Kasumi-1 (cell line): Measurements from ENCODE around the gene ADAMTS2.

Experiments used
- DNase-seq, 2 experiments: peaks; one replicate each; lab custom pipeline; 2025; lab: John Stamatoyannopoulos, UW

ADAMTS2 gene

DNA sequence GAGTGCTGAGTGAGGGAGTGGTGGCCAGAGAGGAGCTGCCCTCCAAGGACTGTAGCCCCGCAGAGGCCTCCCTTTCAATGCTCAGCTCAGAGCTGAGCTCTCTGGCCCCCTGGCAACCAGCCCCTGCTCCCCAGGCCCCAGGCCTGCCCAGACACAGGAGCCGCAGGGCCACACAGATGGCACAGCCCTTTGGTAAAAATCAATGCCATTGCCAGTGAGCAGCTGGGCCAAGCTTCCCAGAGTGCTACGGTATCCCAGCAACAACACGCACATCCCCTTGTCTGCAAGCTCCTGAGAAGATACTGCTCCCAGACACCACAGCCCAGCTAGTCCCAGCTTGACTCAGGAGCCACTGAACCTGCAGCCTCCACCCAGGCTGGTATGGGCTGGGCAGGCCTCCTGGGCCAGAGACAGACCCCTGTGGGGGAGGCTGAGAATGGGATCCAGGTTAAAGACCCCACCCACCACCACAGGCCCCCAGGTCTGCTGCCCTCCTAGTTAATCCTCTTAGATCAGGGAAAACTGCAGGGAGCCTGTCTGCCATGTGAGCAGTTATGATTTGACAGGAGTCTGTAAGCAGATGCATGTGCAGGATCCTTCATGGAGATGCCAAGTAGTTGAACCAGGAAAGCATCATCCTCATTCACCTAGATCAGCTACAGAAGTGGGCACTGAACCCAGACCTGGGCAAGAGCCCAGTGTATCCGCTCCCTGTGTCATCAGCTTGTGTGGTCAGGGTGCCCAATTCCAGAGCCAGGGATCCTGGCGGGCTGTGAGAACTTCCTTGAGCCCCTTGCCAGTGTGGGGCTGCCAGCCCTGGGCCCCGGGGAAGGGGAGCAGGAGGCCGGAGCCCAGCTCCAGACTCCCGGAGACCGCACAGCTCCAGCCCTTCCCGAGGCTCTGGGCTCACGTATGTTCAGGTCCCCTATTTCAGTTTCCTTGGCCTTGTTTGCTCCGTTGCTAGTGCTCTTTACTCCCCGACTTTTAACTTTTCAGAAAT is 26.7 kb upstream of the ADAMTS2 start:
- DNase-seq: no peak

DNA sequence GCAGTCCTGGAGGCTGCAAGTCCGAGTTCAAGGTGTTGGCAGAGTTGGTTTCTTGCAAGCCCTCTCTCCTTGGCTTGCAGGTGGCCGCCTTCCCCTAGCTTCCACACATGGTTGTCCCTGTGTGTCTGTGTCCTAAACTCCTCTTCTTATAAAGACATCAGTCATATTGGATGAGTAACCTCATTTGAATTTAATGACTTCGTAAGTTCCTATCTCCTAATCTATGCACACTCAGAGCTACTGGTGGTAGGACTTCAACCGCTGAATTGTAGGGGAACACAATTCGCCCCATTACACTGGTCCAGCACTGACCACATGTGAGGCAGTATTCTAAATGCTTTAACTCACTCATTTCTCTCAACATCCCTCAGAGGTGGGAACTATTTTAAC is 25.9 kb upstream of the ADAMTS2 start:
- DNase-seq: no peak

DNA sequence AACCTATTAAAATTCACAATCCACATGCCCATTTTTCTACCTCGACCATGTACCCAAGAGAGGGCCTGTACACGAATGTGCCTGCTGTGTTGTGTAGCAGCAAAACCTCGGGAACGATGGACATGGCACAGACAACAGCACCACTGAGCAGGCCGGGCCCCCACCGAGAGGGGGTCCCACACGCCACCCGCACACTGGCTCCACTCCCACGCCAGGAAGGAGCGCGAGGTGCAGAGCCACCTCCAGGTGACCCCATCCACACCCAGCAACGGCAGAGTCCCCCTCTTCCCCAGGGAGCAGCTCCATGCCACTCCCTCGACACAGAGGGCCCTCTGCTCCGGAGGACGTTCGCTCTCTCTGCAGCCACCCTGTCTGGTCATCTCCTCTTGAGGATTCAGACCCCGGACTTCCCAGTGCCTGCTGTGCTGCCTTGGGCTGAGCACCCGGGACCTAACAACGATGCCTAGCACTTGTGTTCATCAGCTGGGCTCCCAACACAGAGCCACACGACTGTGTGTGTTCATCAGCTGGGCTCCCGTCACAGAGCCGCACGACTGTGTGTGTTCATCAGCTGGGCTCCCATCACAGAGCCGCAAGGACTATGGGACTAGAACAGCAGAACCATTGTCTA is 25.3 kb upstream of the ADAMTS2 start:
- no peak for DNase-seq

DNA sequence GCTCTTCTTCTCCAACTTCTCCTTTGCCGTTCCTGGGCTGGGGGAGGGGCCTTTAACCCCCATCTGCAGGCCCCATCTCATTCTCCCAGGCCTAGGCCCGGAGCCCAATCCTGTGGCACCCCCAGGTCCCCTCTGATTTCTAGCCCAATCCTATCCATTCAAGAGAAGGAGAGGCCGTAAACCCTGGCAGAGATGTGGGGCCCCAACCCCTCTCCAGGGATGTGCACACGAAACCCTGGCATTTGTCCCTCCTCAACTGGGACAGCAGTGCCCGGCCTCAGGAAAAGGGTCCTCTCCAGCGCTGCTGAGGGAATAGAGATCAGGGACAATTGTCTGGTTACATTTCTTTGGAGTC is 24.2 kb upstream of the ADAMTS2 start:
- DNase-seq: no peak

DNA sequence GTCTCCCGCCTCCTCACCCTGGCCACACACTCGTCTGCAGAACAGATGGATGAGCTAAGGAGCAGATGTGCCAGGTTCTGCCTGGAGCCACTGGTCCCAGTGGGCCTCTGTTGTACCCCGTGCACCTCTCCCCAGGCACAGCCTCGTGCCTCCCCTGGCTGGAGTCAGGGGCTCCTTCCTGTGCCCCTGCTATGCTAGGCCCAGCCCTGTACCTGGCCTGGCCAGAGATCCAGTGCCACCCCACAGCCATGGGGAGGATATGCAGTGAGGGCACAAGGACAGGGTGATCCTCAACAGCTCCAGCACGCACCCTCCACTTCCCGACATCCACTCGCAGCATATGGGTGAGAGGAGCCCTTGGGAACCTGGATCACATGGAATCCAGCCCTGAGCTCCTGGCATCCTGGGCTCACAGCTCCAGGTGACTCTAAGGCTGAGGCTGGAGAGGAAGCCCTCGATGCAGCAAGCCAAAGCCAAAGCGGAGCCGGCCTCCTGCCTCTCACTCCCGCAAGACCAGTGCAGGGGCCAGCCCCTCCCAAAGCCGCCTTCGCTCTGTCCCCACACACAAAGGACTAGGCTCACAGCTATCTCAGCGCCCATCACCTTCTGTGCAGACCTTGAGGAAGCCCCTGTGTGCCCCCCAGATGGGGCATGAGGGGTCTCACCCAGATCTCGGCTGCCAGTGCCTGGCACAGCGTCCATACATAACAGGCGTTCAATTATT is 23.7 kb upstream of the ADAMTS2 start:
- no peak for DNase-seq

DNA sequence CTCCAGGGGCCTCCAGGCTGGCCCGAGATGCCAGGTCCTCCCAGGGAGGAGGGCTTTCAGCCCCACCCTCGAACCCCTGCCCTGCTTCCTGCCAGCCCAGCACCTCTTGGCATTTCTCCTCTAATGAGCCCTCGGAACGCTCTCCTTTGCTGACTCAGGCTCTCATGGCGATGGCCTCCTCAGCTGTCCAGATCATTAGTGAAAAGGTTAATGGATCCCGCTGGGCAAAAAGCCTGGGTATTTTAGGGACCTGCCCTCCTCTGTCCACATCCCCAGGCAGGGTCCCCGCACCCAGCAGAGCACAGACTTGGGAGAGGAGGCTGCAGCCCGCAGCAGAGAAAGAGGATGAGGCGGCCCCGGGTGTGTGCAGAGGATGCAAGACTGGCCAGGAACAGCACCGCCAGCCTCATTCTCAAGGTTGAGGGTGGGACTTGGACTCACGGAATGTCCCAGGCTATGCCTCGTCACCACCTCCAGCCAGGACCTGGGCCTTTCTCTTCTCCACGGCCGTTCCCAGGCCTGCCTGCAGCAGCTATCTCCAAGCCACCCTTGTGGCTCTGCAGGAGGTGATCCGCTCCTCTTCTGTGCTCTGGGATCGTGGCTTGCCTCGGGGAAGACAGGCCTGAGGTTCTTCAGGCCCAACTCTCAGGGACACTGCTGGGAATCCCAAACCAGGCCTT is 23.0 kb upstream of the ADAMTS2 start:
- DNase-seq: no peak

DNA sequence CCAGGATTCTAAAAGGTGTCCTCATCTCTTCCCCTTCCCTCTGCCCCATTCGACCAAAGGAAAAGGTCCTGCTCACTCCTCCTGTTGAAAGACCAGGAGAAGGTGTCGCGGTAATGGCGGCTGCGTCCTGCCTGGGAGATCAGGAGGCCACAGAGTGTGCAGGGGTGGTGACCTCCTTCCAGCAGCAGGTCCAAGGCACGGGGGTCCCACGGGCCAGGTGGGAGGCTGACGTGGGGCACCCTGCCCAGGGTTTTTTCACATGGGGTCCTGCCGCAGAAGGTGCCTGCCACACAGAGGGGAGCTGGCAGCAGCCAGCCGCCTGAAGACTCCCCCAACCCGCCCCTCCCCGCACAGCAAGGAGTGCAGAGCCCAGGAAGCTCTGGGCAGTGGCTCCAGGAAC is 22.2 kb upstream of the ADAMTS2 start:
- no peak for DNase-seq

DNA sequence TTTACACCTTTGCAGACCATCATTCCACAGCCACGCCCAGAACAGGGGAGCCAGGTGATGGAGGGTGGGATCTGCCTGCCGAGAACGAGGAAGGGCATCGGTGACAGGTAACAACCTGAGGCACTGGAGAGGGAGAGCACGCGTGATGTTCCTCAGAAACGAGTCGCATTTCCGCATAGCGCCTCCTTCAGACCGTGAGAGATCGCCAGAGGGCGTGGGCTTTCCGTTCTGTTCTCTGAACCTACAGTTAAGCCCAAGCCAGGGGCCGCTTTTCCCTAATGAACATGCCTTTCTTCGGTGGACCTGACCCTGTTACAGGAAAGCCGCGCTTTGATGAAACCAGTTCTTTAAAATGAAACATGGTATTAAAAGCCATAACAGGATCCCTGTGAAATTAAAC is 17.1 kb upstream of the ADAMTS2 start:
- no peak for DNase-seq

DNA sequence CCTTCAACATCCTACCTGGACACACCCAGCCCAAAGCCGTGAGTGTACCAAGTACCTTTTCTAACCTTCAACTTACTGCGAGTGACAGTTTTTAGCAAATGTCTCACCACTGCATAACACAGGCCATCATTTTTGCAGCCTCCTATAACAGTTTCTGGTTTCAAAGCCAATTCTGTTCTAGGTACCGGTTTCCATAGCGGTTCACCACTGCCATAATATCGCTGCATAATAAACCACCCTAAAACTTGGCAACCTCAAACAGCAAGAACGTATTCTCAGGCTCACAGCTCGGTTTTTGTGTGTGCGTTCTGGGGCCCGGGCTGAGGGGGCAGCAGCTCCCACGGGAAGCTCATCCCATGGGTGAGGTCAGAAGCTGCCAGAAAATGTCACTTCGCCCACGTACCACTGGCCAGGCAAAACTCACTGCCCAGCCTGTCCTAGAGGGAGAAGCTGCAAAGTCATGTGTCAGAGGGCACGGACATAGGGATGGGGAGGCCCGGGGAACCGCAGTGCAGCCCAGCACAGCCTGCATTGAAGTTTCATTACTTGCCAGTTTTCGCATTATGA is 15.9 kb upstream of the ADAMTS2 start:
- DNase-seq: no peak

DNA sequence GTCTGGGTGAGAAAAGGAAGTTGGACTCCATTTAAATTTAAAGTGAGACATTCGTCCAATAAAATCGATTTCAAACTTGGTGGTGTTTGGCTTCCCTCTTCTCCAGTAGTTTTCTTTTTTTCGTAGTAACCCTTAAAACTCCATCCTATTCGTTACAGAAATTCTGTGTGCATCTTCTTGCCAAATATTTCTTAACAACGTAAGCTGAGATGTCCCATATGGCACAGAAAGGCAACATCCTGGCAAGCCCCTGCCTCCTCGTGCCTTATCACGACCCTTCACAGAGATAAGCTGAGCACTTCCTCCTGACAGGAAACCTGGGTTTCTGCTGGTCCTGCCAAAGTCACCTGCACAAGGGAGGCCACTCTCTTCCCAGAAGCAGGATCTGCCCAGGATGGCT is 11.8 kb upstream of the ADAMTS2 start:
- DNase-seq: no peak

DNA sequence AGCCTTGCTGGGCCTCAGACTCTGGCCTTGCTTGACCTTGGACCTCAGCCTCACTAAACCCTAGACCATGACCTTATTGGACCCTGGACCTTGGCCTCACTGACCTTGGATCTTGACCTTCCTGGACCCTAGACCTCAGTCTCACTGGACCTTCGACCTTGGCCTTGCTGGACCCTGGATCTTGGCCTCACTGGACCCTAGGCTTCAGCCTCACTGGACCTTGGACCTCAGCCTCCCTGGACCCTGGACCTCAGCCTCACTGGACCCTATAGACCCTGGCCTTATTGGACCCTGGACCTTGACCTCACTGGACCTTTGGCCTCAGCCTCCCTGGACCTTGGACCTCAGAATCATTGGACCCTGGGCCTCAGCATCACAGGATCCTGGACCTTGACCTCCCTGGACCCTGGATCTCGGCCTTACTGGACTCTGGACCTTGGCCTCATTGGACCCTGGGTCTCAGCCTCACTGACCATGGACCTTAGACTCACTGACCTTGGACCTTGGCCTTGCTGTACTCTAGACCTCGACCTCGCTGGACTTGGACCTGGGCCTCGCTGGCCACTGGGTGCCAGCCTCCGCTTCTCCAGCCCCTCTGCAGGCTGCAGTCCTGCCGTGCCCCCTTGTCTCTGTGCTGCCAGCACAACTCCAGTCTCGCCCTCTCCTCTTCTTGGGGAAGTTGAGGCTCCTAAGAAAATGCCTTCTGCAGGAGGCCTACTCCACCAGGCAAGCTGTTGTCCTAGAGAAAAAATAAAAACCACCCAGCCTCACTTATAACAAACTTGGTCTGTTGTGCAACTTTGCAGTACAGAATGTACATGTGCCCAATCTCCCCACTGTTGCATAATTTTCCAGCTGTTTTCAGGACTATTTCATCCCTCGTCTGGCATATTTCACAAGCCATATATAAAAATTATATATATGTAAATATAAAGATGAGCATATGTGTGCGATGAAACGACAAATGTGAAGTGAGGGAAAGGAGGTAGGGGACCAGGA is 11.0 kb upstream of the ADAMTS2 start:
- no peak for DNase-seq

DNA sequence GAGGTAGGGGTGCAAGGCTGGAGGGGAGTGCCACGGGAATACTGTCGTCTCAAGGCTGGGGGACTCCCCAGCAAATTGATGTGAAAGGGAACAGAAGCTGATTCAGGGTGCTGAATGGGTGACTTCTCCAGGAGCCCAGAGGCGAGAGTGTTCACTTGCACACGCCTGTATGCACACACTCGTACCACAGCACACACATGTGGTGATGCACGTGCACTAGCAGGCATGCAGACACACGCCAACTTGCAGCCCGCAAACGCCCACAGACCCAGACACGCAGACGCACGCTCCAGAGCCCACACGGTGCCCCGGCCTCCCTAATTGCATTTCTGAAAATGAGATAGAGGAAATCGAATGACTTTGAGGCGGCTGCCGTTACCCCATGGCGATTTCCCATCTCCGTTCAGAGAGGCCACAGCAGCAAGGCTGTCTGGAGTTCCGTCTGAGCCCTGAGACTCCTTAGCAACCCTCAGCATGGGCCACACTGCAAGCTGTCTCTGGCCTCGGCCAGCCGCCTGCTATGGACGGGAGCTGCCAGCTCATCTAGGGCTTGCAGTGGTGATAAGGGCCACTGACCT is 9.1 kb upstream of the ADAMTS2 start:
- DNase-seq: no peak

DNA sequence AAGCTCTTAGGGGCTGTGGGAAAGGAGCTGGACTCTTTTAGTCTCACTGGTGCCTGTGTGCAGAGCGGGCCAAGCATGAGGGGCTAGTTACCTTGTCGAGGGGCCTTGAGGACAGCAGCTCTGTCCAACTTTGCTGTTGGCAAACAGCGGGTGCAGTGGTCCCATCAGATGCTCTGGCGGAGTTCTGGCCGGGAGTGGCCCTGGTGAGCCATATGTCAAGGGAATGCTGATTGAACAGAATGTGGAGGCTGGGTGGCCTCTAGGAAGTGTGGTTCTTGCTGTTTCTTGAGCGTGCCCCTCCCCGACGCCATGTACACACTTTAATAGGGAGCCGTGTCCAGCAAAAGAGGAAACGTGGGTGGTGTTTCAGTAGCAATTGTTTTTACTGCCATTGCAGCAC is 3.6 kb upstream of the ADAMTS2 start:
- no peak for DNase-seq

DNA sequence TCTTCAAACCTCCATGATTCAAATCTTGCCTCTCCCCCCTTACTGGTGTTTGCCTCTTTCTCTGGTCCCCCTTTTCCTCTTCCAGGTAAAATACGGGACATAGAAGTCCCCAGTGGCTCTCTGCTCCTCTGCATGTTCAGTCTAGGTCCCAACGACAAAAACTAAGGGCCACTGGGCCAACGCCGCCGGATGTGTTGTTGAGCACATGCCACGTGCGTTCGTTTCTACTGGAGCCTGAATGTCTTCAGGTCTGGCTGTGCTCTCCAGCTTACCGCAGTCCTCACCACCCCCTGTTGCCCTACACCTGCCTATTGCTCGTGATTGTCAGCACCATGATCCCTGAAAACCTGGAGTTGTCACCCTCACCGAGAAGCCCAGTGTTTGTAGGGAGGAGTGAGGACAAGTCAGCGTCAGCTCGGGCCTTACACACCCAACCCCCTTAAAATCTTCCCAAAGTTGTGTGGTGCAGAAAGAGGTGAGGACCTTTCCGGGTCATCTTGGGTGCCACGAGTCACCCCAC is 2.8 kb upstream of the ADAMTS2 start:
- no peak for DNase-seq

DNA sequence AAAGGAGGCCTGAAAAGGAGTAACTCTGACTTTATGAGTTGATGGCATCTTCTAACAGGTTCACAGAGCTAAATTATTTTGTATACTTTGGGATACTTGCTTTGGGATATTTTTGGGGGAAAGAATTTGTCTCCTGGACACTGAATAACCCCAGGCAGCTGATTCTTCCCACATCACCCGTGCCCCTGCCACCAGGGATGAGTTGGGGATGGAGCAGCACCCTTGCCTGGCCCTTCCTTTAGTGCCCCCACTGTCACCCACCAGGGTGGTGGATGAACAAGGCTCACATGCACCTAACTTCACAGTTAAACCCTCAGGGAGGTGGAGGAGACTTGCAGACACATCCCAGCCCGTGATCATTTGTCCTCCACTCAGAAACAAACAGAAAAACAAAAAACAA is 2.3 kb upstream of the ADAMTS2 start:
- no peak for DNase-seq

DNA sequence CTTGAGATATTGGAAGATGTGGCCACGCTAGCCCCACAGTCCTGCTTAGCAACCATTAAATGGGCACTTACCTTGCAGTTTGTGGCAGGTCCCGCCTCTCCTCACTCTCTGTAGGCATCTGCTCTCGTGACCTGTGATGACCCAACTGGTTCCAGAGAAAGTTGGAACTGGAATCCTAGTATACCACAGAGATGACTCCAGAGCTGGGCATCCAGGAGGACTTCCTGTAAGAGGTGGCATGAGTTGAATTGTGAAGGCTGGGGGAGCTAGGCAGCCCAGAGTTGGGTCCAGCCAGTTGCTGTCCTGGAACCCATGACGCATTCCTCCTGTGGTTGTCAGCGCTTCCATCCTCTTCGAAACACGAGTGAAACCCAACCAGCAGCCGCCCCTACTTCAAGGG is 1.6 kb upstream of the ADAMTS2 start:
- no peak for DNase-seq

DNA sequence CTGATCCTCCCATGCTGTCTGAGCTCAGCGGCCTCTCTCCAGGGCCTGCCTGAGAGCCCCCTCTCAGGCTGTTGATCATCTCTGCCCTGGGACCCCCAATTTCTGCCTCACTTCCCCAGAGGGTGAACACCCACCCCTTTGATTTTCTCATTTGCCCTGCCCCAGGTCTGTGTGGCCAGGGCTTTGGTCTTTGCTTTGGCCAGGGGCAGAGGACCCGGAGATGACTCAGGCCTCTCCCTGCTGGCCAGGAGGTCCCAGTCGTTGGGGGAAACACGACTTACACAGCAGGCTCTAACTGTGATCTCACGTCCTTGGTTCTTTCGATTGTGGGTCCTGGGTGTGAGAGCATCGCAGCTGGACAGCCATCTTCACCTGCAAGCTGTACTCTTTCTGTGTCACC is 1.1 kb upstream of the ADAMTS2 start:
- no peak for DNase-seq

DNA sequence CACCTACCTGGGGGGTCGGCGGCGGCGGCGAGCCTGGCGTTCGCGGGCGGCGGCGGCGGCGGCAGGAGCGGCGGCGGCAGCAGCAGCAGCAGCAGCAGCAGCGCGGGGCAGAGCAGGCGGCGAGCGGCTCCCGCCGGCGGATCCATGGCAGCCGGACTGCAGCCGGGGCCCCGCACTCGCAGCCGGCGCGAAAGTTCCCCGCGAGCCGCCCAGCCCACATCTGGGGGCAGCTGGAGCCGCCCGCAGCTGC is 153 bp downstream of the ADAMTS2 start:
- DNase-seq: no peak

DNA sequence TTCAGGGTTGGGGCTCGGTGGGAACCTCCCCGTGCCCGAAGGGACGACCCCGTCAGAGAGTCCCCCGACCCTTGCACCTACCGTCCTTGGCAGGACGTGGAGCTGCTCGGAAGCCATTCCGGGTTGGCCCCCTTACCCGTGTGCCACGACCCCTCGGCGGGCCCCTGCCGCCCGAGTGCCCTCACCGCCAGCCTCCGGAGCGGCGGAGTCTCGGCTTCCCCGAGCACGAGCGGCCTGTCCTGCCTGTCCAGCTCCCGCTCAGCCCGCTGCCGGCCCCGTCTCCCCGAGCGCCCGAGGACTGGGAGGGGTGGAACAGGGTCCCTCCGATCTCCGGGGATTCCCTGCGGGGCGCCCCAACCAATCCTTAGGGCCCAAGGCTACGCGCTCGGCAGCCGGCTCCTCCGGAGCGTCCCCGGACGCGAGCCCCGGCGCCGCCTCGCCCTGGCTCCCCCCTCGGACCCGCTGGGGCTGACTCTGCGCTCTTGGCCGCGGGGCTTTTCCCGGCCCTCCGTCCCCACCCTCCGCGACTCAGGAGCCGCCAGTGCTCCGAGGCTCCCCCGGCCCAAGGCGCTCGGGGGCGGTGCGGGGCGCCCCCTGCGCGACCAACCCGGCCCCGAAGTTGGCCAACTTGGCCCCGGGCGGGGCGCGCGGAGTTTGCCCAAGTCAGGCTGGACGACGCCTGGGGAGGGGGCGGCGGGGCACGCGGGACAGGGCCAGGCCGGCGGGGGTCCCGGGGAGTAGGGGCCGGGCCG is 654 bp downstream of the ADAMTS2 start:
- DNase-seq: no peak
